Smooth muscle cell of trachea (primary cell): Measurements from ENCODE around the gene IRF6. TPM values are rescaled to one million over a fixed set of nuclear protein-coding genes. Genes with fewer than 3 reads are reported as not detected.

Experiments
- total RNA-seq: library from RNA; depleted of rRNA; stranded (reverse); fragments of >200 nt; gene quantifications from 2 replicates; pipeline ENCODE4 v1.2.1, GENCODE V29; 2014

Gene IRF6
- total RNA-seq, result 1.8 and 3.6 TPM in 2 replicates

DNA sequence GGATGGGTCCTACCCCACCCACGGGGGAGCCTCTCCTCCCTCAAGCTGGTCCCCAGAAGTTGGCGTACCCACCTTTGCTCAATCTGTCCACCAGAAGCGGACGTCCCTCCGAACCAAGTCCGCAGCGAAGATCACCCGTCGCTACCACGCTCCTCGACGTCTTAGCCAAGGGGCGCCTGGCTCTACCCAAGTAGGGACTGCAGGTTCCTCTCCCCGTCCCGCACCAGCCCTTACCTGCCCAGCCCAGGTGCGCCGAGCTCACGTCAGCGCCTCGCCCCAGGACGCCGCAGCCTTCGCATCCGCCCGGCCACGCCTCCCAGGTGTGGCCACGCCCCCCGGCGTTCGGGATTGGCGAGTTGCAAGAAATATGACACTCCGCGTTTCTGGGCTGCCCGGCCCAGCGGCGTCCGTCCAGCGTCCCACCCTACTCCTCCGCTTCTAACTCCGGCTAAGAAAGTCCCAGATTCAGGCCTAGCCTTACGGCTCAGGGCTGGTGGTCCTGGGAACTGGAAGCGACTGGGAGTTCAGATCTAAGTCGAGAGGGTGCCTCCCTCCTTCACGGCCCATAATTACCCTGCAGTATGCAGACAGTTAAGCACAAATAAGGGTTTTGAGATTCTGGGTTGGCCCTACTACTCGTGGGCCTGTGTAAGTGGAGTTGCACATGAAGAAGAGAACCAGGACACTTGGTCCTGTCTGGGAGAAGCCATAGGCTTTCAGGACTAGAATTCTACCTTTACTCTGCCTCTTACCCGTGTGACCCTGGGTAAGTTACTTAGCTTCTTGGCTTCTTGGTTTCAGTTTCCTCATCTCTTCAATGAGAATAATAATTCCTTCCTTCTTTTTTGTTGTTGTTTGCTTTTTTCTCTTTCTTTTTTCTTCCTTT is at the start of gene IRF6:
IRF6 (minus strand) TSS at position 268 of the 886 bp plus-strand sequence. CDS start 4,729 bp downstream, outside the sequence.

DNA sequence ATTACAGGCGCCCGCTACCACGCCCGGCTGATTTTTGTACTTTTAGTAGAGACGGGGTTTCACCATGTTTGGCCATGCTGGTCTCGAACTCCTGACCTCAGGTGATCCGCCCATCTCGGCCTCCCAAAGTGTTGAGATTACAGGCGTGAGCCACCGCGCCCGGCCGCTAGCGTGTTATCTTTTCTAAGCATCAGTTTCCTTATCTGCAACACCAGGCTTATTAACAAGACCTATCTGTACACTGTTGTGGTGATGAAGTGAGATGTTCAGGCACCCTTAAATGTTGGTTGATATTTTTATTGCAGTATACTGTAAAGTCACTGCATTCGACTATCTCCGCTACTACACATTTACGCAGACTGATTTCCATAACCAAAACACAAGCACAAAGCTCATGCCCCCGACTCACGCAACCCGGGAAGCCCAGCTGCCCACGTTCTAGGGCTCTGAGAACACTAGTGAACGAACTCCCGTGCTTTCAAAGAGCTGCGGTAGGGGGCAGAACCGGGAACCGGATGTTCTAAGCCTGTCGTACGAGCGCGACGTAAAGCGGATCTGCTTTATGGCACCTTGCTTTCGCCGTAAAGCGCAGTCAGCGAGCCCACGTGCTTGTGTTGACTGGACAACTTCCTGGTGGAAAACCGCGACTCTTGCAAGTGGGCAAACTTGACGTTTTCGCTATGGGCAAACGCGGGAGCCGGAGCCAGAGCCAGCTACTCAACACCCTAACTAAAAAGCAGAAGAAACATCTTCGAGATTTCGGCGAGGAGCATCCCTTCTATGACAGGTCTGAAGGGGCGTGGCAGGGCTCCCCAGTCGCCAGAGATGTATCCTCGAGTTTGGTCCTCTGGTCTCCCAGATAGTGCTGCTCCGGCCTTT is 21.7 kb upstream of the IRF6 start, which contains the start of gene UTP25:
UTP25 (plus strand) TSS at position 589 of the 879 bp plus-strand sequence; CDS start at position 681, 92 bp downstream.

DNA sequence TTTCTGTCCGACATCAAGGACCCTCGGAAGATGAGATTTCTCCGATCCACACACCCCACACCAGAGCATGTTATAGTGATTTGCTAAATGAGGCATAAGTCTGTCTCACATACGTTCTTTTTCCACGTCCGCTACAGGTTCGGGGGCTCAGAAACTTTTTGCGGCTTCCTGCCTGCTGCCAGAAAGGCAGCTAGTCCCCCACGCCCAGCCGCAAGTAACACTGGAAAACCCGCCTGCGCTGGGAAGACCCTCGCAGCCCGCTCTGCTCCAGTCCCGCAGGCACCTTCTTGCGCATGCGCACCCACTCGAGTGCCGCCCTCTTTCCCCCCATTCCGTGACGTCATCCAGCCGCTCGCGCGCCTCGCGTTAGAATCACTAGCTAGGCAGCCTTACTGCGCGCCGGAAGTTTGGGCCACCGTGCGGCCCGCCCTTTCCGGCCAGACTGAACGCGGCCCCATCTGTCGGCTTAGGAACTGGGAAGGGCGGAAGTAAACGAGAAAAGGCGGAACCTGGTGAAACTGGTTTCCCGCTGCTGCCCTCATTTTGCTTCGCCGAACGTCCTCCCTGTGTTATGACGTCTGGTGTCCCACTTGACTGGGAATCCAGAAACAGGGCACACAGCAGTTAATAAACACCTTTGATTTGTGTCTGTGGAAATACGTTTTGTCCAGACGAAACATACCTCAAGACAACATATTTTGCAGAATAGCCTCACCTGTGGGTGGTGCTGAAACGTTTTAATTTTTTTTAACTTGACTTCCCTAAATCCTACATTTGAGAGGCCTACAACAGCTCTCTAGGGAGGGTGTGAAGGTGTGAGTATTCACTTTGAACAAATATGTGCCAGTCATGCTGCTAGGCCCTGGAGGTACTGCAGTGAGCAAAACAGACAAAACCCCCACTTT is 21.4 kb downstream of the IRF6 start, which contains the start of gene C1orf74:
C1orf74 (minus strand) TSS at position 295 of the 905 bp plus-strand sequence. CDS start 925 bp downstream, outside the sequence.

DNA sequence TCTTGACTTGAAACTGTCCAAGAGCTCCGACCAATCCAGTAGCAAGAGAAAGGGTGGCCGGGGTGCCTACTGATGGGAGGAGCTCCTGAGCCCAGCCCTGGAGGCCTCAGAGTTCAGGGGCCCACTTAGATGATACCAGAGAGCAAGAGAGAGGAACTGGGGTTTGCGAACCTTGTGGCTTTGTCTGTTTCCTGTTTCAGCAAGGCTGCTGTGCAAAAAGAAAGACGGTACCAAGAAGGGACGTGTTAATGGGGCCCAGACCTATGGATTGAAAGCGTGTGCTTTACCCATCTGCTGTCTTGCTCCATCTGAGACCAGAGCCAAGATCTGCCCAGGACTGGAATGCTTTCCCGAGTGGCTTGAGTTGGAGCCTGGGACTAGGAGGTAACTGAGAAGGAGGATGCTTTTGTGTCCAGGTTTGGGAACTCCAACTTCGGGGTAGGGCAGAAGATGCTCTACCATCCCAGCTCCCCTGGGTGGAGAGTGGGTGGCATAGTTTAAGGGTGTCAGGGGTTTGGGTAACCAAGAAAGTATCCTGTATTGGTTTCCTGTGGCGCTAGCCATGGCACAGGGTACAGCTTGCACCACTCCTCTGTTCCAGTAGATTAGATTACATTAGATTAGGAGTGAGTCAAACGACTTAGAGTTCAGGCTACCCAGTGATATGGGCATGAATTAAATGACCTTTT is 49.9 kb downstream of the IRF6 start, which contains the start of gene TRAF3IP3:
TRAF3IP3 (plus strand) TSS at position 128 of the 689 bp plus-strand sequence. CDS start 3,987 bp downstream, outside the sequence.

Other genes starting within 250 kb of the IRF6 start
- 0.50 and 2.2 TPM in 2 replicates for gene CAMK1G, start 222.4 kb downstream of the IRF6 start, total RNA-seq
- gene LAMB3, start 153.7 kb downstream of the IRF6 start, total RNA-seq, result 25.5 and 42.8 TPM in 2 replicates
- 17.6 and 20.8 TPM in 2 replicates for gene G0S2, start 130.7 kb downstream of the IRF6 start, total RNA-seq
- 22.5 and 28.8 TPM in 2 replicates for gene HSD11B1, start 101.3 kb downstream of the IRF6 start, total RNA-seq
- not detected in 2 replicates for gene TRAF3IP3, start 50.1 kb downstream of the IRF6 start, total RNA-seq
- 3.3 and 4.4 TPM in 2 replicates for gene C1orf74, start 21.6 kb downstream of the IRF6 start, total RNA-seq
- gene UTP25, start 21.8 kb upstream of the IRF6 start, total RNA-seq, result 13.2 and 20.4 TPM in 2 replicates
- 4.1 and 8.1 TPM in 2 replicates for gene SYT14, start 132.1 kb upstream of the IRF6 start, total RNA-seq